ENCODE results near the gene KRTAP1-4. TPM values are rescaled to one million over a fixed set of nuclear protein-coding genes. Genes with fewer than 3 reads are reported as not detected.
"Not testable (repeated sequence)": the region's sequence is repeated elsewhere in the genome, so short reads cannot be mapped to it uniquely, and the experiment has no call there.

KRTAP1-4 gene
- total RNA-seq, 5 donors from 2014 or later (not counting 1 experiment from before 2014, with no cell fraction given): not detected

GRCh38 chr17:41065829-41066624, 36.0 kb upstream of the KRTAP1-4 start, which contains the start of gene KRTAP2-4:
Gene KRTAP2-4 (minus strand): TSS chr17:41065879. CDS start chr17:41065845, 34 bp downstream.
- no peak for DNase-seq
- Mint-ChIP-seq H3K9me3 (no peaks in the 10 kb centered on the region), H3K4me3 (no peak within 1 kb of the TSS), H3K27me3 (peaks cover 7 to 8% of the 10 kb centered on the region in 2 donors), H3K4me1 (no peaks in the 10 kb centered on the region), H3K36me3 (no peaks in the 10 kb centered on the region), H3K27ac (no peak within 1 kb of the TSS)
- 96% methylated on average over 4 of the region's 6 CpGs for WGBS (ENCODE audit: insufficient coverage)
- Histone ChIP-seq H3K4me3 (ENCODE audit: control insufficient read depth in 1 of 2, extremely low read depth in 1 of 2, low read length in 1 of 2) (no peak within 1 kb of the TSS), H3K4me1 (ENCODE audit: control insufficient read depth in 1 of 2, extremely low read depth in 1 of 2, insufficient read depth in 2 of 2, low read length in 2 of 2) (no peaks in the 10 kb centered on the region), H3K36me3 (ENCODE audit: control insufficient read depth in 2 of 2, extremely low read depth in 1 of 2, insufficient read depth in 1 of 2, low read length in 1 of 2) (no peaks in the 10 kb centered on the region), H3K9me3 (no peaks in the 10 kb centered on the region), H3K27ac (ENCODE audit: low read length) (no peak within 1 kb of the TSS), H3K27me3 (replicated peaks in 1 of 2; ENCODE audit: control insufficient read depth in 2 of 2, extremely low read depth in 1 of 2, insufficient read depth in 2 of 2, low read length in 1 of 2) (no peaks in the 10 kb centered on the region)
- ChIA-PET CTCF (no interaction called here), POLR2A (no interaction called here)
- no peak for ATAC-seq (replicated peaks in 1 of 4)

DNA sequence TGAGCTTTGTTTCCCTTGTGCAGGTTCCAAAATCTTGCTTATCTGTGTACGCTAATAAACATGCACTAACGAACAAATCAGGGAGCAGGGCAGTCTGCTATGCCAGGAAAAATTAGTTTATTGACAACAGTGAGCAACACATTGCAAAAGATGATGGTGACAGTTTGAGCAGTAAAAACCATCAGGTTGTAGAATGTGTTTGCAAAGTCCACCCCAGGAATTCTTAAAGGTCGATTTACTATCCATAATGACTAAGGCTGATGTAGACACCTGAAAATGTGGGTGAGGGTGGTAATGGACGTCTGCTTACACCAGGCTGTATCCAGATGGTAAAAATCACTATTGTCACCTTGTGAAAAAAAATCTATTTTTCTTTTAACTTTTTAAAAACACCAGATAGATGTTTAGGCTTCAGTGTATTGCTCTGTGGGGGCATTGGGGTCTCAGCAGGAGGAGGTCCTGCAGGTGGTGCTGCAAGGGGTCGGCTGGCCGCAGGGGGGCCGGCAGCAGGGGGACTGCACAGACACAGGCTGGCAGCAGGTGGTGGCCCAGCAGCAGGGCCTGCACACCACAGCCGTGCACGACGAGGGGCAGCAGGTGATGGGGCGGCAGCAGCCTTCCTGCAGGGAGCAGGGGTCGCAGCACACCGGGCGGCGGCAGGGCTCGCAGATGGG, 35.2 kb upstream of the KRTAP1-4 start:
- H3K4me3 Mint-ChIP-seq; H3K36me3 ChIP-seq (ENCODE audit: control insufficient read depth in 2 of 2, extremely low read depth in 1 of 2, insufficient read depth in 1 of 2, low read length in 1 of 2); DNase-seq; H3K9me3 Mint-ChIP-seq; H3K4me1 Mint-ChIP-seq; H3K36me3 Mint-ChIP-seq; H3K4me1 ChIP-seq (ENCODE audit: control insufficient read depth in 1 of 2, extremely low read depth in 1 of 2, insufficient read depth in 2 of 2, low read length in 2 of 2); H3K27ac ChIP-seq (ENCODE audit: low read length); H3K27ac Mint-ChIP-seq; POLR2A ChIA-PET; H3K9me3 ChIP-seq; H3K4me3 ChIP-seq (ENCODE audit: control insufficient read depth in 1 of 2, extremely low read depth in 1 of 2, low read length in 1 of 2); H3K27me3 ChIP-seq (replicated peaks in 1 of 2; ENCODE audit: control insufficient read depth in 2 of 2, extremely low read depth in 1 of 2, insufficient read depth in 2 of 2, low read length in 1 of 2); ATAC-seq (replicated peaks in 1 of 4): not testable (repeated sequence)
- CTCF ChIA-PET: interaction anchor here in 1 of 2 donors (0.5 kb wide), 1 partner anchor 125 kb away, joined by 3 read pairs; no protein-coding TSS in a partner anchor
- WGBS (ENCODE audit: insufficient coverage): 100% methylated on average over 2 of the region's 16 CpGs
- peaks cover 14 to 17% of the 10 kb centered on the region in 2 donors for H3K27me3 Mint-ChIP-seq

DNA sequence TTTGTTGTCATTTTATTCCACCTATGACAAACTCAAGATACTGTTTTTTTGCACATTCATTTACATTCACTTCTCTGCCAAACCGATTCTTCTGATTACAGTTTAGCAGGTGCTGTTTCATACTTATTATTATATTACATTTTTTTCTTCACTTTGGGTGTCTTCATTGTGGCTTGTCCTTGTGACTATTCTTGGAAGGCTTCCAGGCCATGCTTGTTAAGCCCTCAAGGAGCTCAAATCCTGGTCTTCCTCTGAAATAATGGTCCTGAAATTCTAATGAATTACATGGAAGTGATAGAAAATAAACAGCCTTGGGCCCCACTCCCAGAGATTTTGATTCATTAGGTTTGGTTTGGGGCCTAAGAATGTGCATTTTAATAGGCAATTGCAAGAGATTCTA, 34.3 kb upstream of the KRTAP1-4 start:
- Histone ChIP-seq H3K27me3 (replicated peaks in 1 of 2; ENCODE audit: control insufficient read depth in 2 of 2, extremely low read depth in 1 of 2, insufficient read depth in 2 of 2, low read length in 1 of 2) (peaks cover 2 to 3% of the 10 kb centered on the region in 2 experiments), H3K4me3 (ENCODE audit: control insufficient read depth in 1 of 2, extremely low read depth in 1 of 2, low read length in 1 of 2) (no peak overlapping the region), H3K9me3 (no peaks in the 10 kb centered on the region), H3K27ac (ENCODE audit: low read length) (no peak overlapping the region), H3K36me3 (ENCODE audit: control insufficient read depth in 2 of 2, extremely low read depth in 1 of 2, insufficient read depth in 1 of 2, low read length in 1 of 2) (no peaks in the 10 kb centered on the region), H3K4me1 (ENCODE audit: control insufficient read depth in 1 of 2, extremely low read depth in 1 of 2, insufficient read depth in 2 of 2, low read length in 2 of 2) (no peaks in the 10 kb centered on the region)
- Mint-ChIP-seq H3K27me3 (peaks cover 18 to 23% of the 10 kb centered on the region in 2 donors), H3K27ac (no peak overlapping the region), H3K36me3 (no peaks in the 10 kb centered on the region), H3K4me1 (peaks cover 0 to 2% (median 0%) of the 10 kb centered on the region in 3 donors), H3K9me3 (no peaks in the 10 kb centered on the region), H3K4me3 (no peak overlapping the region)
- no peak for DNase-seq
- no CpG with 5 or more reads among the region's 1 CpG for WGBS (ENCODE audit: insufficient coverage)
- CTCF ChIA-PET: no interaction called here
- ATAC-seq (replicated peaks in 1 of 4): no peak
- POLR2A ChIA-PET: no interaction called here

DNA sequence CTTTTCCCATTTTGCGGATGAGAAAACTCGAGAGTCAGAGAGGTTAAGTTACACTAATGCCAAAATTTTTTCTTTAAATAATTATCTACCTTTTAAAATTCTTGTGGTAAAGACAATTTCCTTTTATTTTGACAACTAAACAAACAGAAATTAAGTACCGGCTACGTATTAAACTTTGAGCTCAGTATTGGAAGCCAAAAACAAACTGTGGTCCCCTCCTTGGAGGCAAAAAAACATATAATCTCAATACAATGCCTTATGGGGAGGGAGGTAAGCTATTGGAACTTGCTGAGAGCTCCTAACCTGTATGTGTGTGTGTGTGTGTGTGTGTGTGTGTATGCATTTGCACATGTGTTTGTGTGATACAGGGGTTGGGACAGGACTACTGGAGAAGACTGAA, 33.5 kb upstream of the KRTAP1-4 start:
- H3K4me1 ChIP-seq (ENCODE audit: control insufficient read depth in 1 of 2, extremely low read depth in 1 of 2, insufficient read depth in 2 of 2, low read length in 2 of 2): no peaks in the 10 kb centered on the region
- ChIA-PET CTCF (no interaction called here), POLR2A (no interaction called here)

GRCh38 chr17:41061964-41062363, 32.0 kb upstream of the KRTAP1-4 start:
- no peaks in the 10 kb centered on the region for H3K36me3 Mint-ChIP-seq
- Histone ChIP-seq H3K27ac (ENCODE audit: low read length) (no peak overlapping the region), H3K9me3 (no peaks in the 10 kb centered on the region), H3K27me3 (replicated peaks in 1 of 2; ENCODE audit: control insufficient read depth in 2 of 2, extremely low read depth in 1 of 2, insufficient read depth in 2 of 2, low read length in 1 of 2) (peaks cover 4 to 8% of the 10 kb centered on the region in 2 experiments), H3K4me3 (ENCODE audit: control insufficient read depth in 1 of 2, extremely low read depth in 1 of 2, low read length in 1 of 2) (no peak overlapping the region), H3K4me1 (ENCODE audit: control insufficient read depth in 1 of 2, extremely low read depth in 1 of 2, insufficient read depth in 2 of 2, low read length in 2 of 2) (no peaks in the 10 kb centered on the region), H3K36me3 (ENCODE audit: control insufficient read depth in 2 of 2, extremely low read depth in 1 of 2, insufficient read depth in 1 of 2, low read length in 1 of 2) (no peaks in the 10 kb centered on the region)
- no CpG with 5 or more reads among the region's 1 CpG for WGBS (ENCODE audit: insufficient coverage)
- H3K4me3 Mint-ChIP-seq: no peak overlapping the region
- H3K27ac Mint-ChIP-seq: no peak overlapping the region
- DNase-seq: no peak
- H3K27me3 Mint-ChIP-seq: peaks cover 39 to 43% of the 10 kb centered on the region in 2 donors
- ChIA-PET POLR2A (no interaction called here), CTCF (no interaction called here)
- ATAC-seq (replicated peaks in 1 of 4): no peak
- peaks cover 0 to 4% (median 0%) of the 10 kb centered on the region in 3 donors for H3K4me1 Mint-ChIP-seq
- peaks cover 0 to 3% (median 0%) of the 10 kb centered on the region in 3 donors for H3K9me3 Mint-ChIP-seq

More for the DNA sequence above, 33.5 kb upstream of the KRTAP1-4 start:
- DNase-seq (no peak), ATAC-seq (replicated peaks in 1 of 4) (no peak)
- H3K9me3 Mint-ChIP-seq: no peaks in the 10 kb centered on the region
- no peak overlapping the region for H3K4me3 ChIP-seq (ENCODE audit: control insufficient read depth in 1 of 2, extremely low read depth in 1 of 2, low read length in 1 of 2)
- no peaks in the 10 kb centered on the region for H3K9me3 ChIP-seq
- WGBS (ENCODE audit: insufficient coverage): no CpG with 5 or more reads among the region's 4 CpGs
- no peak overlapping the region for H3K4me3 Mint-ChIP-seq
- H3K27ac Mint-ChIP-seq: no peak overlapping the region
- H3K4me1 Mint-ChIP-seq: peaks cover 0 to 4% (median 0%) of the 10 kb centered on the region in 3 donors
- H3K27me3 Mint-ChIP-seq: peaks cover 26 to 31% of the 10 kb centered on the region in 2 donors
- H3K27me3 ChIP-seq (replicated peaks in 1 of 2; ENCODE audit: control insufficient read depth in 2 of 2, extremely low read depth in 1 of 2, insufficient read depth in 2 of 2, low read length in 1 of 2): peaks cover 3 to 4% of the 10 kb centered on the region in 2 experiments
- H3K36me3 Mint-ChIP-seq: no peaks in the 10 kb centered on the region
- H3K27ac ChIP-seq (ENCODE audit: low read length): no peak overlapping the region
- no peaks in the 10 kb centered on the region for H3K36me3 ChIP-seq (ENCODE audit: control insufficient read depth in 2 of 2, extremely low read depth in 1 of 2, insufficient read depth in 1 of 2, low read length in 1 of 2)

DNA sequence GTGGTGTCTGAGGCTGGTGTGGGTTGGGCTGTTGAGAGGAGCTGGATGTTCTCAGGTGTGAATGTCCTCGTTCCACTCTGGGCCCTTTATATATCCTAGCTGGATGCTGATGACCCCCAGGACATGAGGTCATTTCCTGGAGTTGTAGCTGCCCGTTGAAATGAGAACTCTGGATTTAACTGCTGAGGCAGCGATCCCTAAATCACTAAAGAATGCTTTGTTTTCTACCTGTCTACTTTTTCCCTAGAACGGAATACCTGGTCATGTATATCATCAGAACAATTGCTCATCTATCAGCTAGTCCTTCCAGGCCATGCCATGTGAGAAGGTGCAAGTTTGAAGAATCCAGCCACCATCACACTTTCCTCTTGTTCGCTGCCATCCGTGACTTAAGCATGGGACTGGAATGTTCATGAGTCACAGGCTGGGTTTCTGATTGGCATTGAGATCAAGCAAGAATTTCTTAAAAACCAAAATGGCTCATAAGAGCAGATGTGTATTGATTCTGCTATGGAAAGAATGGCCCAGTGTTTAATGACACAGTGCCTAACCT, 30.1 kb upstream of the KRTAP1-4 start, which contains the start of gene KRTAP2-3:
TSS of gene KRTAP2-3 (minus strand) at position 63 of the 553 bp plus-strand sequence. CDS start 64 bp downstream, outside the sequence.
- H3K27ac Mint-ChIP-seq: no peak within 1 kb of the TSS

More for the DNA sequence above, 30.1 kb upstream of the KRTAP1-4 start, which contains the start of gene KRTAP2-3:
- ATAC-seq (replicated peaks in 1 of 4): no peak
- Histone ChIP-seq H3K4me1 (ENCODE audit: control insufficient read depth in 1 of 2, extremely low read depth in 1 of 2, insufficient read depth in 2 of 2, low read length in 2 of 2) (no peaks in the 10 kb centered on the region), H3K4me3 (ENCODE audit: control insufficient read depth in 1 of 2, extremely low read depth in 1 of 2, low read length in 1 of 2) (no peak within 1 kb of the TSS), H3K36me3 (ENCODE audit: control insufficient read depth in 2 of 2, extremely low read depth in 1 of 2, insufficient read depth in 1 of 2, low read length in 1 of 2) (no peaks in the 10 kb centered on the region), H3K27me3 (replicated peaks in 1 of 2; ENCODE audit: control insufficient read depth in 2 of 2, extremely low read depth in 1 of 2, insufficient read depth in 2 of 2, low read length in 1 of 2) (peaks cover 7 to 8% of the 10 kb centered on the region in 2 experiments), H3K9me3 (no peaks in the 10 kb centered on the region), H3K27ac (ENCODE audit: low read length) (no peak within 1 kb of the TSS)
- 71% methylated on average over 4 of the region's 6 CpGs for WGBS (ENCODE audit: insufficient coverage)
- peaks cover 0 to 3% (median 0%) of the 10 kb centered on the region in 3 donors for H3K9me3 Mint-ChIP-seq
- no peak within 1 kb of the TSS for H3K4me3 Mint-ChIP-seq
- peaks cover 41 to 53% of the 10 kb centered on the region in 2 donors for H3K27me3 Mint-ChIP-seq
- CTCF ChIA-PET: no interaction called here
- POLR2A ChIA-PET: interaction anchor here in 1 of 2 donors (0.7 kb wide), 1 partner anchor 10 kb away, joined by 4 read pairs; no protein-coding TSS in a partner anchor
- no peak for DNase-seq
- H3K4me1 Mint-ChIP-seq: peaks cover 0 to 4% (median 0%) of the 10 kb centered on the region in 3 donors
- H3K36me3 Mint-ChIP-seq: no peaks in the 10 kb centered on the region
